Mesenchymal stem cell (in vitro differentiated cells and primary cell): ENCODE results near the gene ITGAV.

Source experiments
- DNase-seq: peaks from one replicate; pipeline ENCODE4 v3.0.0-alpha.2; 2013
- H2AFZ ChIP-seq: one replicate; pipeline ENCODE4 v1.6.1; 2013; ENCODE audit warnings: low read depth, mild to moderate bottlenecking, control low read depth, inconsistent platforms, low read length, moderate library complexity
- H2AK5ac ChIP-seq: 2 replicates; pipeline ENCODE4 v1.6.1; 2013; ENCODE audit warnings: low read length, moderate library complexity, mild to moderate bottlenecking, inconsistent platforms; ENCODE audit not compliant: severe bottlenecking
- H2BK120ac ChIP-seq: one replicate; pipeline ENCODE4 v1.6.1; 2013; ENCODE audit warnings: low read depth, mild to moderate bottlenecking, inconsistent platforms, low read length, moderate library complexity
- H2BK12ac ChIP-seq, 2 experiments: one replicate each; pipeline ENCODE4 v1.6.1; 2013; ENCODE audit warnings: inconsistent platforms in 2 of 2, low read length in 2 of 2, mild to moderate bottlenecking in 2 of 2, moderate library complexity in 2 of 2, control low read depth in 1 of 2
- H2BK15ac ChIP-seq: one replicate; pipeline ENCODE4 v1.6.1; 2013; ENCODE audit warnings: mild to moderate bottlenecking, low read depth, inconsistent platforms; ENCODE audit not compliant: poor library complexity, severe bottlenecking
- H2BK5ac ChIP-seq: 2 replicates; pipeline ENCODE4 v1.6.1; 2013; ENCODE audit warnings: low read depth, mild to moderate bottlenecking, low read length, control low read depth, inconsistent platforms; ENCODE audit not compliant: poor library complexity, severe bottlenecking
- H3K14ac ChIP-seq, 2 experiments: one replicate each; pipeline ENCODE4 v1.6.1; 2013; ENCODE audit warnings: inconsistent platforms in 2 of 2, low read length in 2 of 2, control low read depth in 1 of 2, mild to moderate bottlenecking in 1 of 2, moderate library complexity in 1 of 2
- H3K18ac ChIP-seq, 2 experiments: one replicate each; pipeline ENCODE4 v1.6.1; 2013; ENCODE audit warnings: inconsistent platforms in 2 of 2, low read length in 2 of 2, control low read depth in 1 of 2, low read depth in 1 of 2, mild to moderate bottlenecking in 1 of 2
- H3K23ac ChIP-seq, 2 experiments: one replicate each; pipeline ENCODE4 v1.6.1; 2013; ENCODE audit warnings: inconsistent platforms in 2 of 2, low read length in 2 of 2, mild to moderate bottlenecking in 2 of 2, moderate library complexity in 2 of 2, control low read depth in 1 of 2
- H3K27ac ChIP-seq: 2 replicates; pipeline ENCODE4 v1.5.1; 2013; ENCODE audit warnings: mild to moderate bottlenecking, moderate library complexity, low read length, control low read depth, inconsistent platforms; ENCODE audit not compliant: poor library complexity, severe bottlenecking
- H3K27me3 ChIP-seq, 2 experiments: 2 replicates each; pipeline versions ENCODE4 v1.6.1 to v1.7.0; 2013; ENCODE audit warnings: low read length in 2 of 2, mild to moderate bottlenecking in 2 of 2, moderate library complexity in 2 of 2, control low read depth in 1 of 2, inconsistent platforms in 1 of 2; ENCODE audit not compliant: control insufficient read depth in 1 of 2, insufficient read depth in 1 of 2
- H3K36me3 ChIP-seq, 2 experiments: 2 replicates each; pipeline versions ENCODE4 v1.6.1 to v1.7.0; 2013; ENCODE audit warnings: low read length in 2 of 2, control low read depth in 1 of 2, inconsistent platforms in 1 of 2, low read depth in 1 of 2, mild to moderate bottlenecking in 1 of 2; ENCODE audit not compliant: insufficient read depth in 2 of 2, control insufficient read depth in 1 of 2
- H3K4ac ChIP-seq, 2 experiments: one replicate each; pipeline ENCODE4 v1.6.1; 2013; ENCODE audit warnings: inconsistent platforms in 2 of 2, low read length in 2 of 2, mild to moderate bottlenecking in 2 of 2, moderate library complexity in 2 of 2, control low read depth in 1 of 2, low read depth in 1 of 2
- H3K4me1 ChIP-seq: 2 replicates; pipeline ENCODE4 v1.6.1; 2013; ENCODE audit warnings: low read depth, low read length, control low read depth; ENCODE audit not compliant: control insufficient read depth, insufficient read depth
- H3K4me2 ChIP-seq: 2 replicates; pipeline ENCODE4 v1.6.1; 2013; ENCODE audit warnings: low read length, mild to moderate bottlenecking, inconsistent platforms; ENCODE audit not compliant: poor library complexity, severe bottlenecking
- H3K4me3 ChIP-seq, 2 experiments: 2 replicates each; pipeline versions ENCODE4 v1.5.1 to v1.7.0; 2013; ENCODE audit warnings: low read length in 2 of 2, mild to moderate bottlenecking in 2 of 2, control low read depth in 1 of 2, low read depth in 1 of 2; ENCODE audit not compliant: insufficient read depth in 1 of 2
- H3K79me1 ChIP-seq: replicated peaks from 2 replicates; pipeline ENCODE4 v1.6.1; 2013; ENCODE audit warnings: mild to moderate bottlenecking, control low read depth, low read length, inconsistent platforms; ENCODE audit not compliant: poor library complexity, severe bottlenecking
- H3K9ac ChIP-seq: 2 replicates; pipeline ENCODE4 v1.7.0; 2013; ENCODE audit warnings: mild to moderate bottlenecking, low read length, moderate library complexity
- H3K9me3 ChIP-seq: 2 replicates; pipeline ENCODE4 v1.7.0; 2013; ENCODE audit warnings: mild to moderate bottlenecking, low read length; ENCODE audit not compliant: control insufficient read depth
- H4K8ac ChIP-seq: one replicate; pipeline ENCODE4 v1.6.1; 2013; ENCODE audit warnings: inconsistent platforms, mild to moderate bottlenecking, low read length, moderate library complexity
- H4K91ac ChIP-seq: one replicate; pipeline ENCODE4 v1.6.1; 2013; ENCODE audit warnings: mild to moderate bottlenecking, low read length, inconsistent platforms
- WGBS: methylation state at CpG from one replicate; pipeline ENCODE4 v1.1.7; 2013; ENCODE audit warnings: mixed read lengths; 5-methylcytosine and 5-hydroxymethylcytosine counted together

The ITGAV gene

GRCh38 chr2:186726938-186727337 is 137.1 kb downstream of the ITGAV start:
- Histone ChIP-seq H2BK5ac (no peak overlapping the region), H3K27ac (no peak overlapping the region), H3K79me1 (peaks cover 3% of the 10 kb centered on the region), H3K4me1 (no peaks in the 10 kb centered on the region), H4K8ac (no peak overlapping the region), H3K18ac (no peak overlapping the region), H3K27me3 (no peaks in the 10 kb centered on the region), H2BK12ac (no peak overlapping the region), H3K9me3 (peaks cover 3% of the 10 kb centered on the region), H3K23ac (no peak overlapping the region), H3K9ac (no peak overlapping the region), H2AK5ac (no peak overlapping the region), H2BK15ac (no peak overlapping the region), H3K4me3 (no peak overlapping the region), H3K4me2 (no peak overlapping the region), H3K14ac (no peak overlapping the region), H3K36me3 (no peaks in the 10 kb centered on the region), H3K4ac (no peak overlapping the region), H2AFZ (no peak overlapping the region), H2BK120ac (no peak overlapping the region), H4K91ac (no peak overlapping the region)
- WGBS: 95% methylated on average over 2 of the region's 3 CpGs
- peak; percentile 7 for DNase-seq

- WGBS: 73% methylated on average over 1 of the region's 2 CpGs
- Histone ChIP-seq H3K4me2 (no peak overlapping the region), H2BK5ac (no peak overlapping the region), H3K9me3 (peaks cover 8% of the 10 kb centered on the region), H3K27me3 (no peaks in the 10 kb centered on the region), H2BK120ac (no peak overlapping the region), H3K4me3 (no peak overlapping the region), H4K91ac (no peak overlapping the region), H2BK15ac (no peak overlapping the region), H2AK5ac (no peak overlapping the region), H3K4ac (no peak overlapping the region), H2BK12ac (no peak overlapping the region), H3K18ac (no peak overlapping the region), H3K36me3 (no peaks in the 10 kb centered on the region), H3K79me1 (peaks cover 4% of the 10 kb centered on the region), H4K8ac (no peak overlapping the region), H3K27ac (no peak overlapping the region), H3K14ac (no peak overlapping the region), H2AFZ (no peak overlapping the region), H3K23ac (no peak overlapping the region), H3K4me1 (peaks cover 2% of the 10 kb centered on the region), H3K9ac (no peak overlapping the region)
- DNase-seq: no peak
These were observed 138.8 kb downstream of the ITGAV start for GRCh38 chr2:186728631-186729030.
